ENCODE measurements around the gene NUDT14.
A peak's percentile ranks its signal among the peaks of the same experiment; 100 is the strongest.

The NUDT14 gene

DNA sequence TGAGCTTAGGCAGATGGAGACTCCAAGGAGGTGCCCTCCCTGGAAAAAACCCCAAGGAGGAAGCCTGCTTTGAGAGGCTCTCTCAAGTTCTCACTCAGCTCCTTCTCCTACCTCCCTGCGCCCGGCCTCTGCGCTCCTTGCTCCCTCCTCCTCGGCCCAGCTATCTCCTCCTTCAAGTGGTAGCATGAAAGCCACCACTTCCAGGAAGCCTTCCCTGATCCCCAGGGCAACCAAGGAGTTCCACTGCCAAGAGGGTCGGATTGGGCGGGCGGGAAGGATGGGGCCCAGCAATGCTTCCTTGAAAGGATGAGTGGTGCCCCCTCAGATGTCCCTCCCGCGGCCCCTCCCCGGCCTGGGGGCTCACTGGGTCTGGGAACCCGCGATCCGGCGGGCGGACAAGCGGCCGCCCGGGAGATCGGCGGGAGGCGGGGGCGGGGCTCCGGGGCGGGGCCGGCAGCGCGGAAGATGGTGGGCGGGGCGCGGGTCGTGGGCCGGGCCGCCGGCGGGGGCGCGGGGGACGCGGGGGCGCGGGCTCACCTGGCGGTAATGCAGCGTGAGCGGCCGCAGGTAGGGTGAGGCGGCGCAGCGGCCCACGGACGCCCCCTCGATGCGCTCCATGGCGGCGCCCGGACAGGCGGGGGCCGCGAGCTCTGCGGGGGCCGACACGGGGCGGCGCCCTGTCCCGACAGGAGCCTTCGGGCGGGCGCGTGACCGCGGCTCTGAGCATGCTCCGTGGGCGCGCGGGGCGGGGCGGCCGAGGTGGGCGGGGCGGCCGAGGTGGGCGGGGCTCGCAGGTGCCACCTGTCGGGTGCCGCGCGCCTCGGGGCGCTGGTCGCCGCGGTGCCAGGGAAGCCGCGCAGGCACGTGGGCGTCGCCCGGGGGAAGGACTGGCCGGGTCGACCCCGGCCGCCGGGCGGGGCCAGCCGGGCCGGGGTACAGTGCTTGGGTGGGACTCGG is at the start of gene NUDT14:
NUDT14 (minus strand) TSS at position 721 of the 957 bp plus-strand sequence; CDS start at position 618, 103 bp downstream.
- POLR2A ChIA-PET (ENCODE audit: low non-redundant PET) = interaction anchor here (0.6 kb wide), 1 partner anchor 21 kb away, joined by 9 read pairs; no protein-coding TSS in a partner anchor
- TF ChIP-seq, protein P1, sequence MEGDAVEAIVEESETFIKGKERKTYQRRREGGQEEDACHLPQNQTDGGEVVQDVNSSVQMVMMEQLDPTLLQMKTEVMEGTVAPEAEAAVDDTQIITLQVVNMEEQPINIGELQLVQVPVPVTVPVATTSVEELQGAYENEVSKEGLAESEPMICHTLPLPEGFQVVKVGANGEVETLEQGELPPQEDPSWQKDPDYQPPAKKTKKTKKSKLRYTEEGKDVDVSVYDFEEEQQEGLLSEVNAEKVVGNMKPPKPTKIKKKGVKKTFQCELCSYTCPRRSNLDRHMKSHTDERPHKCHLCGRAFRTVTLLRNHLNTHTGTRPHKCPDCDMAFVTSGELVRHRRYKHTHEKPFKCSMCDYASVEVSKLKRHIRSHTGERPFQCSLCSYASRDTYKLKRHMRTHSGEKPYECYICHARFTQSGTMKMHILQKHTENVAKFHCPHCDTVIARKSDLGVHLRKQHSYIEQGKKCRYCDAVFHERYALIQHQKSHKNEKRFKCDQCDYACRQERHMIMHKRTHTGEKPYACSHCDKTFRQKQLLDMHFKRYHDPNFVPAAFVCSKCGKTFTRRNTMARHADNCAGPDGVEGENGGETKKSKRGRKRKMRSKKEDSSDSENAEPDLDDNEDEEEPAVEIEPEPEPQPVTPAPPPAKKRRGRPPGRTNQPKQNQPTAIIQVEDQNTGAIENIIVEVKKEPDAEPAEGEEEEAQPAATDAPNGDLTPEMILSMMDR (conservative IDR thresholded peaks at IDR 0.05; ENCODE audit: low read depth) = no peak
- peak within 1 kb of the TSS; percentile 73 for H3K27ac ChIP-seq
- DNase-seq (ENCODE audit: low spot score) = peak; percentile 91
- CTCF ChIA-PET = interaction anchor here (0.6 to 3.1 kb wide), 5 partner anchors 19 to 161 kb away, joined by 3 to 15 read pairs (median 5); no protein-coding TSS in a partner anchor

DNA sequence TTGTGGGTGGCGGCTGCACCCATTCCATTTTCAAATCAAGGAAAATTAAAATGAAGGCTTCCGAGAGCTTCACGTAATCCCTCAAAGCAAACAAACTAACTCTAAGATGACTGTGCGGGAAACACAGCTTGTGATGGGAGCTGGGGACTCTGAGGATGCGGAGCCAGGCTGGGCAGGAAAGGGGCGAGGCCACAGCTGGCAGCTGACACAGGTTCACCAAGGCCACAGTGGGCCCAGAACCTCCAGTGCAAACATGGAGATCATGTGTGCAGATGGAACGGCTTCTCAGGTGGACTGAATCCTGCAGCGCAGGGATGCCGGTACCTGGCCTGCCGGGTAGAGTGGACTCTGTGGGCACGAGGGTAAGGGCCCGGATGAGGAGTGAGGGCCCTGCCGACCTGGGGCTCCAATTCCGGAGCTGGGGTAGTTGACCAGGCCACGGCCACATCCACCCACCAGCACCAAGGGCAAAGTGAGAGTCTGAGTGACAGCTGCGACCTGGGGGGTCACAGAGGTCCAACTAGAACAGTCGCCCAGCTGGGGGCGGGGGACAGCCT is 48.1 kb upstream of the NUDT14 start:
- DNase-seq (ENCODE audit: low spot score) = no peak
- ChIA-PET POLR2A (ENCODE audit: low non-redundant PET) (no interaction called here), CTCF (no interaction called here)
- TF ChIP-seq, protein P1 (conservative IDR thresholded peaks at IDR 0.05; ENCODE audit: low read depth) = no peak
- 0 out of 2 replicates have a peak overlapping the region, but pooled peaks have one; percentile 15 for H3K27ac ChIP-seq

DNA sequence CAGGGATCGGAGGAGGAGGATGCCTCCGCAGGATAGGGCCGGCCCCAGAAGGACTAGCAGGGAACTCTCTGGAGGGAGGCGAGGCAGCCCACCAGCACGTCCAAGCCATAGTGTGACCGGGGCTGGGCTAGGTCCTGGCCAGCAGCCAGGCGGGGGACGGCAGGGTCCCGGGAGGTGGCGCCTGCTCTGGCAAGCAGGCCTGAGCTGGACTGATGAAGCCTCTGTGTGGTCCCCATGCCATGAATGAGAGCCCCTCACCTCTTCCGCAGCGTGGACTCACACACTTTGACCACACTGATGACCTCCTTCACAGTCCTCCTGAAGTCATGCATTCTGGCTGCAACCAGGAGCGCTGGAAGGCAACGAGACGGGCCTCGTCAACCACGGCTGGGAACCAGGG is 47.5 kb upstream of the NUDT14 start:
- DNase-seq (ENCODE audit: low spot score) = no peak

DNA sequence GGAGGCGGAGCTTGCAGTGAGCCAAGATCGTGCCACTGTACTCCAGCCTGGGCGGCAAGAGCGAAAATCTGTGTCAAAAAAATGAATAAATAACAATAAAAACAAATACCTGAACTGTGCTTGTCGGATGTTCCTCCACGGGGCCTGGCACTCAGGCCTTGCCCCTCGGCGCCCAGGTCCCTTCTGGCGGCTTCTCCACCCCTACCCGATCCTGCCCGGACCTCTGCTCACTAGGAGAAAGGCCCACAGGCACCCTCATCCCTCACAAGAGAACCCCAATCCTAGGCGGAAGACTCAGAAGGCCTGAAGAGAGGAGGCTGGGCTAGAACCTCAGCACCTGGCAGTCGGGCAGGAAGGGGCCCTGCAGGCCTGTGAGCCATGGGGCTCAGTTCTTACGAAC is 46.2 kb upstream of the NUDT14 start:
- no peak for DNase-seq (ENCODE audit: low spot score)
- TF ChIP-seq, protein P1 (conservative IDR thresholded peaks at IDR 0.05; ENCODE audit: low read depth) = no peak
- peak overlapping the region; percentile 15; the same call in 1 of the 2 replicates for H3K27ac ChIP-seq
- ChIA-PET CTCF (interaction anchor here (0.6 kb wide), 1 partner anchor 36 kb away, joined by 3 read pairs; no protein-coding TSS in a partner anchor), POLR2A (ENCODE audit: low non-redundant PET) (no interaction called here)

More for the DNA sequence above, 47.5 kb upstream of the NUDT14 start:
- TF ChIP-seq, protein P1 (conservative IDR thresholded peaks at IDR 0.05; ENCODE audit: low read depth) = no peak
- ChIA-PET POLR2A (ENCODE audit: low non-redundant PET) (no interaction called here), CTCF (interaction anchor here (0.6 kb wide), 1 partner anchor 138 kb away, joined by 4 read pairs; no protein-coding TSS in a partner anchor)
- peak overlapping the region; percentile 15; the same call in 1 of the 2 replicates for H3K27ac ChIP-seq

DNA sequence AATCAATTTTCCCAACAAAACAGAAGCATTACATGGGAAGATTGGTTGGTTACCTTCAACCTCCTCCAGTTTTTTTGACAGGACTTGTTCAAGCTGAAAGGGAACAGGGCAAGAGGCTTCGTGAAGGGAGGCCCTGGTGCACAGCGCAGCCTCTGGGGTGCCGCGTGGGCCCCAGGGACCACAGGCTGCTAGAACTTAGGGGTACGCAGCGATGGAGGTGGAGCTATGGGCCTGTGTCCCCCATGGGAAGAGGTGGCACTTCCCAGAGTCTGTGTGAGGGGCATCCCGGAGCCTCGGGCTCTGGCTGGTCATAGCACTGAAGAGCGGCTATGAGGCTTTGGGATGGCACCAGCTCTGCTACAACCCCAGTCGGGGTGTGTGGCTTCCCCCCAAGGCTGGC is 45.1 kb upstream of the NUDT14 start:
- ChIA-PET POLR2A (ENCODE audit: low non-redundant PET) (no interaction called here), CTCF (interaction anchor here (0.5 to 0.8 kb wide), 2 partner anchors 14 to 57 kb away, joined by 3 read pairs; no protein-coding TSS in a partner anchor)
- DNase-seq (ENCODE audit: low spot score) = no peak
- TF ChIP-seq, protein P1 (conservative IDR thresholded peaks at IDR 0.05; ENCODE audit: low read depth) = no peak
- H3K27ac ChIP-seq = no peak overlapping the region
